T-helper 2 cell treated with Interferon-gamma antibody and Interleukin-4, amounts not matched to agents 5 μg/mL and 100 μg/mL, for 36 hours (primary cell): ENCODE measurements around the gene NSL1.
"Not testable (repeated sequence)": the region's sequence is repeated elsewhere in the genome, so short reads cannot be mapped to it uniquely, and the experiment has no call there.

ENCODE experiments used
- DNase-seq: peaks from one replicate; pipeline ENCODE4 v3.0.0; 2021; ENCODE audit warnings: low spot score
- H3K27ac Mint-ChIP-seq: one replicate; pipeline ENCODE4 v1.8.0; 2021; ENCODE audit warnings: mild to moderate bottlenecking, mixed read lengths
- H3K27me3 Mint-ChIP-seq: one replicate; pipeline ENCODE4 v1.8.0; 2021; ENCODE audit warnings: low read depth, mixed read lengths
- H3K36me3 Mint-ChIP-seq: one replicate; pipeline ENCODE4 v1.8.0; 2021; ENCODE audit warnings: low read depth, mixed read lengths
- H3K4me1 Mint-ChIP-seq: one replicate; pipeline ENCODE4 v1.8.0; 2021; ENCODE audit warnings: low read depth, mixed read lengths
- H3K4me3 Mint-ChIP-seq: one replicate; pipeline ENCODE4 v1.8.0; 2022; ENCODE audit warnings: mild to moderate bottlenecking, moderate library complexity, mixed read lengths
- H3K9me3 Mint-ChIP-seq: one replicate; pipeline ENCODE4 v1.8.0; 2021; ENCODE audit warnings: mixed read lengths

The NSL1 gene

DNA sequence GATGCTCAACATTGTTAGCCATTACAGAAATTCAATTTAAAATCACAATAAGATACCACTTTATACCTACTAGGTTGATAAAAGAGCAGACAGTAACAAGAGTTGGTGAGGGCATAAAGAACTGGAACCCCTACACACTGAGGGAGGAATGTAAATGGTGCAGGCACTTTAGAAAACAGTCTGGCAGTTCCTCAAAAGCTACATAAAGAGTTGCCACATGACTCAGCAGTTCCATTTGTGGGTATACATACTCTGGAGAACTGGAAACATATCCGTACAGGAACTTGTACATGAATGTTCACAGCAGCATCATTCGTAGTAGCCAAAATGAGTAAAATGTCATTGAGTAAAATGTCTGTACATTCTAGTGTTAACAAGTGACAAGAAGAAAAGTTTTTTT lies 17.0 kb downstream of the NSL1 start:
- Mint-ChIP-seq H3K4me1 (peaks cover 8% of the 10 kb centered on the region), H3K36me3 (peaks cover 49% of the 10 kb centered on the region)
- DNase-seq, result no peak

DNA sequence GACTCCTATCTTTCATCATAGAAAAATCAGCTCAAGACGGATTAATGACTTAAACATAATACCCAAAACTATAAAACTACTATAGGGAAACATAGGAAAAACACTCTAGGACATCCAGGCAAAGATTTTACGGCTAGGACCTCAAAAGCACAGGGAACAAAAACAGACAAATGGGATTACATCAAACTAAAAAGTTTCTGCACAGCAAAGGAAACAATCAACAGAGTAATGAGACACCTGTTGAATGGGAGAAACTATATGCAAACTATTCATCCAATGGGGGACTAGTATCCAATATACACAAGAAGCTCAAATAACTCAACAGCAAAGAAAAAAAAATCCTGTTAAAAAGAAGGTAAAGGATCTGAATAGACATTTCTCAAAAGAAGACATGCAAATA lies 18.6 kb downstream of the NSL1 start:
- Mint-ChIP-seq H3K4me1 (peaks cover 20% of the 10 kb centered on the region), H3K27ac (no peak overlapping the region), H3K4me3 (no peak overlapping the region), H3K36me3 (peaks cover 58% of the 10 kb centered on the region), H3K27me3 (no peaks in the 10 kb centered on the region), H3K9me3 (peaks cover 36% of the 10 kb centered on the region)
- no peak for DNase-seq

More for the DNA sequence above, 17.0 kb downstream of the NSL1 start:
- Mint-ChIP-seq H3K27me3 (no peaks in the 10 kb centered on the region), H3K9me3 (peaks cover 20% of the 10 kb centered on the region), H3K4me3 (no peak overlapping the region), H3K27ac (no peak overlapping the region)

DNA sequence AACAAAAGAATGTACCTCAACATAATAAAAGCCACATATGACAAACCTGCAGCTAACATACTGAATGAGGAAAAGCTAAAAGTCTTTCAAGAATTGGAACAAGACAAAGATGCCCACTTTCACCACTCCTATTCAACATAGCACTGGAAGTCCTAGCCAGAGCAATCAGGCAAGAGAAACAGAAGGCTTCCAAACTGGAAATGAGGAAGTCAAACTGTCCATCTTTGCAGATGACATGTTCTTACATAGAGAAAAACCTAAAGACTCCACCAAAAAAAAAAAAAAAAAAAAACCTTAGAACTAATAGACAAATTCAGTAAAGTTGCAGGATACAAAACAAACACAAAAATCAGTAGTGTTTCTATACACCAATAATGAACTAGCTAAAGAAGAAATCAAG lies 20.2 kb downstream of the NSL1 start:
- Mint-ChIP-seq H3K4me1 (peaks cover 25% of the 10 kb centered on the region), H3K27ac (no peak overlapping the region), H3K4me3 (no peak overlapping the region), H3K36me3 (peaks cover 68% of the 10 kb centered on the region), H3K27me3 (no peaks in the 10 kb centered on the region), H3K9me3 (peaks cover 49% of the 10 kb centered on the region)
- DNase-seq, result no peak

DNA sequence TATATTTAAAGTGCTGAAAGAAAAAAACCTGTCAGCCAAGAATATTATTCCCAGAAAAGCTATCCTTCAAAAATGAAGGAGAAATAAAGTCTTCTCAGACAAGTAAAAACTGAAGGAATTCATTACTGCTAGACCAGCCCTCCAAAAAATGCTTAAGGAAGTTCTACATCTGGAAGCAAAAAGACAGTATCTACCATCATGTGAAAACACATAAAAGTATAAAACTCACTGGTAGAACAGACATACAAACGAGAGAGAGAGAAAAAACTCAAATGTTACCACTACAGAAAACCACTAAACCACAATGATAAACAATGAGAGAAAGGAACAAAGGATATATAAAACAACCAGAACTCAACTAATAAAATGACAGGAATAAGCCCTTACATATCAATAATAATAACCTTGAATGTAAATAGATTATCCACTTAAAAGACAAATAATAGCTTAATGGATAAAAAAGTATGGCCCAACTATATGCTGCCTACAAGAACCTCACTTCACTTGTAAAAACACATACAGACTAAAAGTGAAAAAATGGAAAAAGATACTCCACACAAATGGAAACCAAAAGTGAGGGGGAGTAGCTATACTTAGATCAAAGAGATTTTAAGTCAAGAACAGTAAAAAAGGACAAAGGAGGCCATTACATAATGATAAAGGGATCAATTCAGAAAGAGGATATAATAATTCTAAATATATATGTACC lies 22.0 kb downstream of the NSL1 start:
- H3K4me1 Mint-ChIP-seq, result peaks cover 29% of the 10 kb centered on the region
- H3K4me3 Mint-ChIP-seq, result no peak overlapping the region
- peaks cover 76% of the 10 kb centered on the region for H3K36me3 Mint-ChIP-seq
- peaks cover 58% of the 10 kb centered on the region for H3K9me3 Mint-ChIP-seq
- no peak for DNase-seq
- no peaks in the 10 kb centered on the region for H3K27me3 Mint-ChIP-seq
- H3K27ac Mint-ChIP-seq, result peak overlapping the region; percentile 71

DNA sequence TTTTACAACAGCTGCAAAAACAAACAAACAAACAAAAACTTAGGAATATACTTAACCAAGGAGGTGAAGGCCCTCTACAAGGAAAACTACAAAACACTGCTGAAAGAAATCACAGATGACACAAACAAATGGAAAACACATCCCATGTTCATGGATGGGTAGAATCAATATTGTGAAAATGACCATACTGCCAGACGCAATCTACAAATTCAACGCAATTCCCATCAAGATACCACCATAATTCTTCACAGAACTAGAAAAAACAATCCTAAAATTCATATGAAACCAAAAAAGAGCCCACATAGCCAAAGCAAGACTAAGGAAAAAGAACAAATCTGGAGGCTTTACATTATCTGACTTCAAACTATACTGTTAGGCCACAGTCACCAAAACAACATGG lies 24.8 kb downstream of the NSL1 start:
- not testable (repeated sequence) for DNase-seq, H3K4me3 Mint-ChIP-seq, H3K27ac Mint-ChIP-seq, H3K27me3 Mint-ChIP-seq
- Mint-ChIP-seq H3K9me3 (peaks cover 55% of the 10 kb centered on the region), H3K36me3 (peaks cover 70% of the 10 kb centered on the region), H3K4me1 (peaks cover 36% of the 10 kb centered on the region)

DNA sequence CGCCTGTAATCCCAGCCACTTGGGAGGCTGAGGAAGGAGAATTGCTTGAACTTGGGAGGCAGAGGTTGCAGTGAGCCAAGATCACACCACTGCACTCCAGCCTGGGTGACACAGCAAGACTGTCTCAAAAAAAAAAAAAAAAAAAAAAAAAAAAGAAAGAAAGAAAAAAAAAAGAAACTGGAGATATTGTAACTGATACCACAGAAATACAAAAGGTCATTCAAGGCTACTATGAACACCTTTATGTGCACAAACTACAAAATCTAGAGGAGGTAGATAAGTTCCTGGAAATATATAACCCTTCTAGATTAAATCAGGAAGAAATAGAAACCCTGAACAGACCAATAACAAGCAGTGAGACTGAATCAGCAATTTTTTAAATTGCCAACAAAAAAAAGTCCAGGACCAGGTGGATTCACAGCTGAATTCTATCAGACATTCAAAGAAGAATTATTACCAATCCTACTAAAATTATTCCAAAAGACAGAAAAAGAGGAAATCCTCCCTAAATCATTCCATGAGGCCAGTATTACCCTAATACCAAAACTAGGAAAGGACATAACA lies 26.8 kb downstream of the NSL1 start:
- Mint-ChIP-seq H3K36me3 (peaks cover 61% of the 10 kb centered on the region), H3K4me1 (peaks cover 31% of the 10 kb centered on the region), H3K9me3 (peaks cover 40% of the 10 kb centered on the region)
- H3K27ac Mint-ChIP-seq, DNase-seq, H3K27me3 Mint-ChIP-seq, H3K4me3 Mint-ChIP-seq: not testable (repeated sequence)

DNA sequence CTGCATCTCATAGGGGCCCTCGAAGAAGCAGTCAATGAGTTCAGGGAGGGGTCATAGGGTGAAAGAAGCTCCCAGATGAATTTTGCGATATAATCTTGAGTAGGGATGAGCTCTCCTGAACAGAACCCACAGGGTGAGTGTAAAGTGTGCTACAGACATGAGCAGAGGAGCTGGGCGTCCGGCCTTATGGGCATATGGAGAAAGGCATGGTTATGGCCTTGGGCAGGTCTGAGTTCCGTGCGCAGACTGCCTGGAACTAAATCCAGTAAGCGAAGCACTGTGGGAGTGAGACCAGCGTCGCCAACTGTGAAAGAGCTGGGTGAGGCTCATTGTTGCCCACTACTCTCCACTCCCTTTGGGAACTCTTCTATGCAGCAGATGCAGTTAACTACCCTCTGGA lies 28.7 kb downstream of the NSL1 start:
- no peak overlapping the region for H3K27ac Mint-ChIP-seq
- peaks cover 21% of the 10 kb centered on the region for H3K4me1 Mint-ChIP-seq
- peaks cover 22% of the 10 kb centered on the region for H3K9me3 Mint-ChIP-seq
- H3K4me3 Mint-ChIP-seq, result no peak overlapping the region
- H3K36me3 Mint-ChIP-seq, result peaks cover 48% of the 10 kb centered on the region
- no peak for DNase-seq
- H3K27me3 Mint-ChIP-seq, result no peaks in the 10 kb centered on the region

DNA sequence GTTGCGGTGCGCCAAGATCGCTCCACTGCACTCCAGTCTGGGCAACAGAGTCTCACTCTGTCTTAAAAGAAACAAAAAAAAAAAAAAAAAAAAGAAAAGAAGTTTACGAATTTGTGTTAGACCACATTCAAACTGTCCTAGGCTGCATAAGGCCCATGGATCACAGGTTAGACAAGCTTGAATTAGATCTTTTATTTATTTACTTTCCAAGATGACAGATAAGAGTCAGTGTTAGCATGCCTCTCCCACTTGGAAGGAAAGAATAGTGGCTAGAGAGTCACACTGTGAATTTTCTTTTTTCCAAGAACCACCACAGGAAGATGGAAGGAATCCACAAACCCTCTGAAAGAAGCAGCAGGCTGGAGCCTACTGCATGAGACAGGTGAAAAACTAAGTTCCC lies 29.3 kb downstream of the NSL1 start:
- Mint-ChIP-seq H3K36me3 (peaks cover 42% of the 10 kb centered on the region), H3K9me3 (peaks cover 16% of the 10 kb centered on the region), H3K27me3 (no peaks in the 10 kb centered on the region), H3K4me3 (no peak overlapping the region), H3K27ac (no peak overlapping the region), H3K4me1 (peaks cover 20% of the 10 kb centered on the region)
- no peak for DNase-seq

DNA sequence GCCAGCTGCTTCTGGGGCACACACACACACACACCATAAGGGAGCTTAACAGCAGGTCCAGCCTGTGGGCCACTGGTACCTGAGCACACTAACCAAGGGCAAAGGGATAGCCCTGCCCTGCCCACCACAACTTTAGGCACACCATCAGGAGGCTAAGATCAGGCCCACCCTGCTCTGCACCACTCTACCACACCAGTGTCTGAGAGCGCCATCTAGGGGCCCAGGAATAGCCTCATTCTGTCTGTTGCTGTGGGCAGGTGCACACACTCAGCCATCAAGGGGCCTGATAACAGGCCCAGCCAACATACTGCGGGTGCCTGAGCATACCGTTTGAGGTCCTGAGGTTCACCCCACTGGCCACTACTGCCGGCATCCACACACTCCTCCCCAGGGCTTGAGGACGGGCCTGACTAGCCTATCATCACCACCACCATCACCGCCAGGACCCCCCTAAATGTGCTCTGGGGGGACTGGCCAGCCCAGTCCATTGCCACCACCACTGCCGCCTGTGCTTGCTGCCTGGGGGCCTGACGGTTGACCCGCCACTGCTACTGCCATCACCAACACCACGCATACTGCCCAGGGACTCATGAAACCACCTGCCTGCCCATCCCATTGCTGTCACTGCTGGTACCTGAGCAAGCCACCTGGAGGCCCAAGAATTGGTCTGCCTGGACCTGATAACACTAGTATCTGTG lies 31.3 kb downstream of the NSL1 start:
- Mint-ChIP-seq H3K4me3 (no peak overlapping the region), H3K36me3 (peaks cover 29% of the 10 kb centered on the region), H3K4me1 (peaks cover 16% of the 10 kb centered on the region), H3K27me3 (no peaks in the 10 kb centered on the region), H3K27ac (no peak overlapping the region), H3K9me3 (peaks cover 5% of the 10 kb centered on the region)
- peak; percentile 40 for DNase-seq

DNA sequence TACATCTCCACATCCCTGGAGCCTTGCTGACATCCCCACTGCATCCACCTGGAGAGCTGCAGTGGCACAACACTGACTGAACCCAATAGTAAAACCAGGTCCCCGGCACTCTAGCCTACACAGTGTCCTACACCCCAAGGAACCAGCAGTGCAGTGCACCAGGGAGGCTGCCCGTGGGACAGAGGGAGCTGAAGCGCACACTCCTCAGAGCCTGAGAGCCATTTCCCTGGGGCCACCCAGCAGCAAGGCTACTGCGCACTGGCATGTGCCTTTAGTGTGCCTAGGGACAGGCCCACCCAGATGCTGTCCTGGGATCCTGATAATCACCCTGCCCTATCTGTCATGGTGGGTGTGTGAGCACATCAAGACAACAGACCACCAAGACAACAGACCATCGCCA lies 31.9 kb downstream of the NSL1 start:
- Mint-ChIP-seq H3K9me3 (no peaks in the 10 kb centered on the region), H3K4me1 (peaks cover 15% of the 10 kb centered on the region), H3K4me3 (no peak overlapping the region), H3K27me3 (no peaks in the 10 kb centered on the region), H3K36me3 (peaks cover 23% of the 10 kb centered on the region), H3K27ac (no peak overlapping the region)
- no peak for DNase-seq

DNA sequence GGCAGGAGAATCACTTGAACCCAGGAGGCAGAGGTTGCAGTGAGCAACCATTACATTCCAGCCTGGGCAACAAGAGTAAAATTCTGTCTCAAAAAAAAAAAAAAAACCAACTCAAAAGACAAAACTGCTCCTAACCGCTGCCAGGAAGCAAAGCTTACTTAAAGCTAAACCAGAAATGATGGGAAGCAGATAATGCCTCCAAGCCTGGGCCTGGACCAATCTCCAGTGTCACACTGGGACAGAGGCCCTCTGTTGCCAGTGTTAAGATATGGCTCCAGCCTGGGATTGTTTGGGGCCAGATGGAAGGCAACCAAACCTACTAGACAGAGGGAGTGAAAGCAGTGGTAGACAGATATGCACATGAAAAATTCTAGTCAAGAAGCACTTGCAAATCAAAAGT lies 36.9 kb downstream of the NSL1 start:
- H3K36me3 Mint-ChIP-seq, result peaks cover 9% of the 10 kb centered on the region
- peaks cover 37% of the 10 kb centered on the region for H3K4me1 Mint-ChIP-seq
- no peak for DNase-seq
- H3K9me3 Mint-ChIP-seq, result no peaks in the 10 kb centered on the region
- H3K27ac Mint-ChIP-seq, result no peak overlapping the region
- H3K27me3 Mint-ChIP-seq, result no peaks in the 10 kb centered on the region
- no peak overlapping the region for H3K4me3 Mint-ChIP-seq

DNA sequence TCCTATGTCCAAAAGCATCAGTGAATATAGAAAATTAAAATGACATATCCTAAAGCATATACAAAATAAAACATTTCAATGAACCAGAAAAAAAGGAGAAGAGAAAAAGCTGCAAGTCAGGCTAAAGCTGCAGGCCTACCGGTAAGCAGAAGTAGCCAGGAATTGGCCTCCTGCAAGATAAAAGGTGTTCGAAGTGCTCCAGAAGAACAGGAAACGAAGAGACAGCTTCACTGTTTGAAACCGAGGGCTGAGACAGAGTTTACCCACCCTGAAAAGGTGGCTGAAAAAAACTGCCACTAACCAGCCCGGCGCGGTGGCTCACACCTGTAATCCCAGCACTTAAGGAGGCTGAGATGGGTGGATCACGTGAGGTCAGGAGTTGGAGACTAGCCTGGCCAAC lies 37.4 kb downstream of the NSL1 start:
- Mint-ChIP-seq H3K36me3 (peaks cover 9% of the 10 kb centered on the region), H3K4me3 (no peak overlapping the region), H3K27me3 (no peaks in the 10 kb centered on the region), H3K4me1 (peaks cover 36% of the 10 kb centered on the region), H3K9me3 (no peaks in the 10 kb centered on the region), H3K27ac (no peak overlapping the region)
- DNase-seq, result no peak

DNA sequence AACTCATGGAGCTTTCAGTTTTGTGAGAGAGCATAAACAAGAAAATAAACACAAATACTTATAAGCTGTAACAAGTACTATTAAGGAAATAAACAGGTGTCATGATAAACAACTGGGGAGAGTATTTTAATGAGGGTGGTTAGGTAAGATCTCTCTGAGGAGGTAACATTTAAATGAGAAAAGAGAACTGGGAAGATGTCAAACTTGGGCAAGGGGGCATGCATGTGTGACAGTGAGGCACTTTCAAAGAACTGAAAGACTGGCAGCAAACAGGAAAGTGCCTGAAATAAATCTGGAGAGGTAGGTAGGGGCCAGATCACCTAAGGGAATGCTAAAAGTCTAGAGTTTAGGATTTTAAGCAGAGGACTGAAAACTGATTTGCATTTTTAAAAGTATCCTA lies 37.8 kb downstream of the NSL1 start:
- Mint-ChIP-seq H3K4me1 (peaks cover 35% of the 10 kb centered on the region), H3K36me3 (peaks cover 9% of the 10 kb centered on the region), H3K27ac (no peak overlapping the region), H3K4me3 (no peak overlapping the region), H3K27me3 (no peaks in the 10 kb centered on the region), H3K9me3 (no peaks in the 10 kb centered on the region)
- DNase-seq, result no peak

DNA sequence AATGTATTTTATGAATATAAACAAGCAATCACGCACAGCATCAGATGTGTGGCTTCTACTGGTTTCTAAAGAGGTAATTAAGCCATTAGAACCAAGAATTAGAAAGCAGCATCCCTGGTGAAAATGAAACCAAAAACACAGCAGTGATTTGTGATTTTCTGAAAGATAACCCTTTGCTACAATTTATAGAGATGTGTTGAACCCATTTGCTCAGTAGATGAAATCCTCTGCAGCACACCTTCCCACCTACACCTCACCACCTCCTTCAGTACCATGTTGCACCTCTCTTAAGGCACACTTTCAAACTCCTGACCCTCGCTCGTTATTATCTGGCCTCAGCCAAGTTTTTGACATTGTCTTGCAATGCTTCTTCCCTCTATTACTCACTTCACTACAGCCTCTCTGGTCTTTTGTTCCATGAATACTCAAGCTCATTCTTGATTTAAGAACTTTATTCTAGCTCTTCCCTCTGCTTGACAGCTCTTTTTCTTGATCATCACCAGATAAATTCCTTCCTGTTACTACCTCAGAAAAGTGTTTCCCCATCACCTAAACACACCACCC lies 38.6 kb downstream of the NSL1 start:
- Mint-ChIP-seq H3K27ac (peak overlapping the region; percentile 5), H3K4me3 (peak overlapping the region; percentile 31), H3K36me3 (peaks cover 9% of the 10 kb centered on the region), H3K4me1 (peaks cover 35% of the 10 kb centered on the region), H3K9me3 (no peaks in the 10 kb centered on the region), H3K27me3 (no peaks in the 10 kb centered on the region)
- DNase-seq, result no peak
